ENCODE measurements around the gene TGFBR3L.
"Not testable (repeated sequence)": the region's sequence is repeated elsewhere in the genome, so short reads cannot be mapped to it uniquely, and the experiment has no call there.

The TGFBR3L gene

GRCh38 chr19:7916955-7917266, 2.3 kb downstream of the TGFBR3L start:
- no peak for TF ChIP-seq CTCF (conservative IDR thresholded peaks at IDR 0.05)
- H3K27ac ChIP-seq = no peak overlapping the region; the same call in 1 of the 2 replicates

- peak; percentile 71 for TF ChIP-seq CTCF (conservative IDR thresholded peaks at IDR 0.05)
- H3K27ac ChIP-seq = no peak overlapping the region; the same call in 1 of the 2 replicates
Observed at GRCh38 chr19:7917267-7918061, 2.8 kb downstream of the TGFBR3L start.

- not testable (repeated sequence) for H3K27ac ChIP-seq
Observed at GRCh38 chr19:7918062-7918614, 3.5 kb downstream of the TGFBR3L start.

GRCh38 chr19:7918615-7919421, 4.2 kb downstream of the TGFBR3L start:
- no peak for TF ChIP-seq CTCF (conservative IDR thresholded peaks at IDR 0.05)
- H3K27ac ChIP-seq = no peak overlapping the region

More at GRCh38 chr19:7918062-7918614, 3.5 kb downstream of the TGFBR3L start:
- peak; percentile 40 for TF ChIP-seq CTCF (conservative IDR thresholded peaks at IDR 0.05)

- TF ChIP-seq CTCF (conservative IDR thresholded peaks at IDR 0.05) = no peak; the same call in 1 of the 2 replicates
- peak within 1 kb of the TSS; percentile 69 for H3K27ac ChIP-seq
Observed at GRCh38 chr19:7919610-7920518, 5.2 kb downstream of the TGFBR3L start, which contains the start of gene SNAPC2. Gene SNAPC2 (plus strand): TSS chr19:7920338. CDS start chr19:7920367, 29 bp downstream.

- TF ChIP-seq CTCF (conservative IDR thresholded peaks at IDR 0.05) = no peak
- peak overlapping the region; percentile 69 for H3K27ac ChIP-seq
Observed at GRCh38 chr19:7920519-7921301, 6.1 kb downstream of the TGFBR3L start.
